ENCODE results near the gene SEPSECS. TPM values are rescaled to one million over a fixed set of nuclear protein-coding genes. Genes with fewer than 3 reads are reported as not detected.

Gene SEPSECS
- total RNA-seq, 1 experiment from 2014 or later, result 9.1 TPM

DNA sequence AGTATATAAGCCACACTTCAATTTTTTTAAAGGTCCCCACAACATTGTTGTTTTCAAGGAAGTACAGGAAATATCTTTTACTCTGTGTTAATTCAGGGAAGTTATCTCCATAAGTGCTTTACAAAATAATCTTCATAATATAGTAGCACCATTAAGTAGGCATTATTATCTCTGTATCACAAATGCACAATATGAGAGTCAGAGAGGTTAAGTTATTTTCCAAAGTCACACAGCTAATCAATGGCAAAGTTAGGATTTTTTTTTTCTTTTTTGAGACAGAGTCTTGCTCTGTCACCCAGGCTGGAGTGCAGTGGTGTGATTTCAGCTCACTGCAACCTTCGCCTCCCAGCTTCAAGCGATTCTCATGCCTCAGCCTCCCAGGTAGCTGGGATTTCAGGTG, 38.5 kb upstream of the SEPSECS start:
- intact Hi-C loops (cut with micrococcal nuclease; ENCODE audit: unreplicated experiment), result no loop called here
- Histone ChIP-seq H3K9me2 (ENCODE audit: insufficient read depth) (no peaks in the 10 kb centered on the region), H2AFZ (no peak overlapping the region), H3K4me3 (no peak overlapping the region), H3K4me1 (replicated peaks; ENCODE audit: insufficient read depth) (no peaks in the 10 kb centered on the region), H3K27ac (no peak overlapping the region), H3K36me3 (ENCODE audit: low read depth) (no peaks in the 10 kb centered on the region), H3F3A (ENCODE audit: insufficient read depth, low read depth) (no peaks in the 10 kb centered on the region), H3K4me2 (no peak overlapping the region), H3K27me3 (ENCODE audit: insufficient read depth, low read depth) (no peaks in the 10 kb centered on the region), H3K79me2 (ENCODE audit: low read depth) (no peaks in the 10 kb centered on the region), H3K9me3 (ENCODE audit: insufficient read depth, low read depth) (no peaks in the 10 kb centered on the region), H4K20me1 (ENCODE audit: insufficient read depth) (no peaks in the 10 kb centered on the region)
- ChIA-PET POLR2A (ENCODE audit: unreplicated experiment) (no interaction called here), CTCF (no interaction called here)
- DNase-seq, result no peak
- BruUV-seq (replicated peaks), result no TSS peak
- TF ChIP-seq EZH2 (IDR thresholded peaks at IDR 0.05; ENCODE audit: low read depth), result no peak
- TF ChIP-seq, protein P1, sequence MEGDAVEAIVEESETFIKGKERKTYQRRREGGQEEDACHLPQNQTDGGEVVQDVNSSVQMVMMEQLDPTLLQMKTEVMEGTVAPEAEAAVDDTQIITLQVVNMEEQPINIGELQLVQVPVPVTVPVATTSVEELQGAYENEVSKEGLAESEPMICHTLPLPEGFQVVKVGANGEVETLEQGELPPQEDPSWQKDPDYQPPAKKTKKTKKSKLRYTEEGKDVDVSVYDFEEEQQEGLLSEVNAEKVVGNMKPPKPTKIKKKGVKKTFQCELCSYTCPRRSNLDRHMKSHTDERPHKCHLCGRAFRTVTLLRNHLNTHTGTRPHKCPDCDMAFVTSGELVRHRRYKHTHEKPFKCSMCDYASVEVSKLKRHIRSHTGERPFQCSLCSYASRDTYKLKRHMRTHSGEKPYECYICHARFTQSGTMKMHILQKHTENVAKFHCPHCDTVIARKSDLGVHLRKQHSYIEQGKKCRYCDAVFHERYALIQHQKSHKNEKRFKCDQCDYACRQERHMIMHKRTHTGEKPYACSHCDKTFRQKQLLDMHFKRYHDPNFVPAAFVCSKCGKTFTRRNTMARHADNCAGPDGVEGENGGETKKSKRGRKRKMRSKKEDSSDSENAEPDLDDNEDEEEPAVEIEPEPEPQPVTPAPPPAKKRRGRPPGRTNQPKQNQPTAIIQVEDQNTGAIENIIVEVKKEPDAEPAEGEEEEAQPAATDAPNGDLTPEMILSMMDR (conservative IDR thresholded peaks at IDR 0.05), result no peak

DNA sequence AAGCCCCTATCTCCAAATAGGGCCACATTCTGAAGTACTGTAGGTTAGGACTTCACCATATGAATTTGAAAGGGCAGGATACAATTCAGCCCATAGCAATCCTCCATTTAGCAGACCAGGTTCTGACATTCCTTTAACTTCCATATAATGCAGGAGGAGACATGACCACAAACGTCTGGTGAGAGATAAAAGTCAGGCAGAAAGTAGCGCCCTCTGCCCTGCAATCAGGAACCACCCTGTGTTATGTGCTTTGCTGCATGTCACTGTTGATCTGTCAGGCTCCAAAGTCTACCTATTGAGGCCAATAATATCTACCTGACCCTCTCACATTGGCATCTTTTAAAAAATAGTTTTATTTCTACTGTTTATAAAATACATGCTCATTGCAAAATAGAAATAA, 30.2 kb upstream of the SEPSECS start:
- POLR2A ChIA-PET (ENCODE audit: unreplicated experiment), result no interaction called here
- CTCF ChIA-PET, result no interaction called here

DNA sequence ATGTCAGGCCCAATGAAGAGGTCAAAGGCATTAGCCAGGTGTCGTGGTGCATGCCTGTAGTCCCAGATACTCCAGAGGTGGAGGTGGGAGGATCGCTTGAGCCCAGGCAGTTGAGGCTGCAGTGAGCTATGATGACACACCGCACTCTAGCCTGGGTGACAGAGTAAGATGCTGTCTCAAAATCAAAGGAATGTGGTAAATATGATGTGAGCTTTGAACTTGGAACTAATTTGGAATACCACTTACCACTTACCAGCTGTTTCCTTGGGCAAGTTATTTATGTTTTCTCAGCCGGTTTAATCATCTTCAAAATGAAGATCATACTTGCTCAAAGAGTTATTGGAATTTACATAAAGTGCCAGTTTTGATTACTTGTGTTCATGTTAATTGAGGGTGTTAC, 23.8 kb upstream of the SEPSECS start:
- H3K4me2 ChIP-seq, result no peak overlapping the region
- H3K4me1 ChIP-seq (replicated peaks; ENCODE audit: insufficient read depth), result no peaks in the 10 kb centered on the region
- no peak overlapping the region for H2AFZ ChIP-seq
- no TSS peak for BruUV-seq (replicated peaks)
- H4K20me1 ChIP-seq (ENCODE audit: insufficient read depth), result no peaks in the 10 kb centered on the region
- H3K27ac ChIP-seq, result no peak overlapping the region
- no peaks in the 10 kb centered on the region for H3F3A ChIP-seq (ENCODE audit: insufficient read depth, low read depth)
- CTCF ChIA-PET, result no interaction called here
- POLR2A ChIA-PET (ENCODE audit: unreplicated experiment), result no interaction called here
- H3K27me3 ChIP-seq (ENCODE audit: insufficient read depth, low read depth), result no peaks in the 10 kb centered on the region
- TF ChIP-seq, protein P1 (conservative IDR thresholded peaks at IDR 0.05), result no peak
- TF ChIP-seq EZH2 (IDR thresholded peaks at IDR 0.05; ENCODE audit: low read depth), result no peak
- no peaks in the 10 kb centered on the region for H3K36me3 ChIP-seq (ENCODE audit: low read depth)
- no peaks in the 10 kb centered on the region for H3K9me2 ChIP-seq (ENCODE audit: insufficient read depth)
- H3K4me3 ChIP-seq, result no peak overlapping the region
- DNase-seq, result no peak
- intact Hi-C loops (cut with micrococcal nuclease; ENCODE audit: unreplicated experiment), result no loop called here
- no peaks in the 10 kb centered on the region for H3K9me3 ChIP-seq (ENCODE audit: insufficient read depth, low read depth)
- no peaks in the 10 kb centered on the region for H3K79me2 ChIP-seq (ENCODE audit: low read depth)

More for the DNA sequence above, 30.2 kb upstream of the SEPSECS start:
- intact Hi-C loops (cut with micrococcal nuclease; ENCODE audit: unreplicated experiment), result no loop called here
- Histone ChIP-seq H3K27ac (no peak overlapping the region), H3K9me2 (ENCODE audit: insufficient read depth) (no peaks in the 10 kb centered on the region), H2AFZ (no peak overlapping the region), H3K4me3 (no peak overlapping the region), H4K20me1 (ENCODE audit: insufficient read depth) (no peaks in the 10 kb centered on the region), H3K4me1 (replicated peaks; ENCODE audit: insufficient read depth) (no peaks in the 10 kb centered on the region), H3K36me3 (ENCODE audit: low read depth) (no peaks in the 10 kb centered on the region), H3K79me2 (ENCODE audit: low read depth) (no peaks in the 10 kb centered on the region), H3K27me3 (ENCODE audit: insufficient read depth, low read depth) (no peaks in the 10 kb centered on the region), H3K9me3 (ENCODE audit: insufficient read depth, low read depth) (no peaks in the 10 kb centered on the region), H3F3A (ENCODE audit: insufficient read depth, low read depth) (no peaks in the 10 kb centered on the region), H3K4me2 (no peak overlapping the region)
- BruUV-seq (replicated peaks), result no TSS peak
- DNase-seq, result no peak
- no peak for TF ChIP-seq EZH2 (IDR thresholded peaks at IDR 0.05; ENCODE audit: low read depth)
- TF ChIP-seq, protein P1 (conservative IDR thresholded peaks at IDR 0.05), result no peak
